GM19025 (cell line): ENCODE data around the gene TNFSF8.

Experiments
- ATAC-seq: cut with Tn5 transposase; IDR thresholded peaks from one replicate; pipeline ENCODE4 v1.9.1; 2021; ENCODE audit warnings: mild to moderate bottlenecking, low read depth, moderate library complexity; ENCODE audit not compliant: unreplicated experiment

TNFSF8 gene, protein sequence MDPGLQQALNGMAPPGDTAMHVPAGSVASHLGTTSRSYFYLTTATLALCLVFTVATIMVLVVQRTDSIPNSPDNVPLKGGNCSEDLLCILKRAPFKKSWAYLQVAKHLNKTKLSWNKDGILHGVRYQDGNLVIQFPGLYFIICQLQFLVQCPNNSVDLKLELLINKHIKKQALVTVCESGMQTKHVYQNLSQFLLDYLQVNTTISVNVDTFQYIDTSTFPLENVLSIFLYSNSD

DNA sequence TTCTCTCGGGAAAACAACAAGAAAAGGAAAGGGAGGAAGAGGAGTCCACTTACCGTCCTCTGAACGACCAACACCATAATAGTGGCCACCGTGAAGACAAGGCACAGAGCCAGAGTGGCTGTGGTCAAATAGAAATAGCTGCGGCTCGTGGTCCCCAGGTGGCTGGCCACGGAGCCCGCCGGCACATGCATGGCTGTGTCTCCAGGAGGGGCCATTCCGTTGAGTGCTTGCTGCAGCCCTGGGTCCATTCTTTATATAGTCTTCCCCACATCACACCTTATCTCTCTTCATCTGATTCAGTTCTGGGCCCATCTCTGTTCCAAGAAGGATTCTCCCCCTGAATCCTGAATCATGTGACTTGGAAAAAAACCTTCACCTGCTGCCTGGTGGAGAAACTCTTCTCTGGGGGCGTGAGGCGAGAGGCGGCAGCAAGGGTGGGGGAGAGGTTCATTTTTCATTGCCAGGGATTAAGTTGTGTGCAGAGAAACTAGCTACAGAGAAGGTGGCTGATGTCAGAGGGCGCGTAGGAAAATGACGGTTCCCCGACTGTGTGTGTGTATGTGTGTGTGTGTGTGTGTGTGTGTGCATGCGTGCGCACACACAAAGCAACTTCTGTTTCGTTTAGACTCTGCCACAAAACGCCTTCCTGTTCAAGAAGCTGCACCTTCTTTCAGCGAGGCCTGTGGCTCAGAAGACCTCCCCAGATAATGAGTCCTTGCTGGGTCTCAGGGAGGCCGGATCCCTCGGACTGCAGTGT lies at the start of gene TNFSF8:
Gene TNFSF8, minus strand, starts transcription at position 536 of the 757 bp plus-strand sequence. Its CDS starts 288 bp downstream, at position 248.
- ATAC-seq: no peak

DNA sequence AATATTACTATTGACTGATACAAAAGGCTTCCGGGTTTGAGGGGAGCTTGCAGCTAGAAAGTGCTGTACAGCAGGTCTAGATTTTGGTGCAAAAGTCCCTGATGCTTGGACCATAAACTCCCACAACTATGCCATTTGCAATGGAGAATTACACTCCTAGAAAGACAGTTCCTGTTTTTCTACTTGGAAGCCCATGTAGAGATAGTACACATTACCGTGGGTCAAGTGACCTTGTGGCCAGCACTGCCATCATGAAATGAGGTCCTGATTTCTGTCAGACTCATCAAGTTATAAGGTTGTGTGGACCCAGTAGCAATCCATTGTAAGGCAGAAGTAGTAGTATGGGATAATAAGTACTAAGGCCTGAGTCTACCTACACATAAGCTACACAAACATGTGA lies 42.8 kb upstream of the TNFSF8 start:
- no peak for ATAC-seq

DNA sequence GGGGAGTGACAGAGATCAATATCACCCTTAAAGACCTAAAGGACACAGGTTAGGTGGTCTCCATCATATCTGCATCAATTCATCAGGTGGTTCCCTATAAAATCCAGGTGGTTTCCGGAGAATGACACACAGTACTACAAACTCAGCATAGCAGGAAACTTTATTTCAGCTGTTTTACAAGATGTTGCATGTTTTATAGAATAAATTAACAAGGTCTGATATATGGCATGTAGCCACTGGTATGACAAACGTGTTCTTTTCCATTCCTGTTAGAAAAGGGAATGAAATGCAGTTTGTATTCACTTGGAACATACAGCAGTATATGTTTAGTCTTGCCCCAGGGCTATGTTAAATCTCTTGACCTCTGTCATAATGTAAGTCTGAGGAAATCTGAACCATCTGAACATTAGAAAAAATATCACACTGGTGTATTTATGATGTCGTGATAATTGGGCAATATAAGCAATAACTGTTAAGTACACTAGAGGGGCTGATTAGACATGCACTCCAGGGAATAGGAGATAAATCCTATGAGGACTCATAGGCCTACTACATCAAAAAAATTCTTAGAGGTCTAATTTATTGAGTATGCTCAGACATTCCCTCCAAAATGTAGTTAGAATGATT lies 42.2 kb upstream of the TNFSF8 start:
- ATAC-seq: no peak

DNA sequence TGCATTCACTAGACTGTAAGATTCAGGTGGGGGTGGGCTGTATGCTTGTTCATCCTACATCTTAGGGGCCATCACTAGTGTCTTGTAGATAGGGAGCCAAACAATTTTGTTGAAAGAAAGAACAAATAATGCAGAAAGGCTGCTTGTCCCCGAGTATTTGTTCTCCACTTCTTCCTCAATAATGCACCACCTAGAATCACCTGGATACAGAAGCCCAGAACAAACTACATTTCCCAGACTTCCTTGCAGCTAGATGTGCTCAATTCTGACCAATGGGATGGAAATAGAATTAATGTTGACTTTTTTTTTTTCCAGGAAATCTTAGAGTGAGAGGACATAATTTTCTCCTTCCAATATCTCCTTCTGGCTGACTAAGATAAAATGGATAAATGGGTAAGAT lies 38.9 kb upstream of the TNFSF8 start:
- ATAC-seq: no peak

DNA sequence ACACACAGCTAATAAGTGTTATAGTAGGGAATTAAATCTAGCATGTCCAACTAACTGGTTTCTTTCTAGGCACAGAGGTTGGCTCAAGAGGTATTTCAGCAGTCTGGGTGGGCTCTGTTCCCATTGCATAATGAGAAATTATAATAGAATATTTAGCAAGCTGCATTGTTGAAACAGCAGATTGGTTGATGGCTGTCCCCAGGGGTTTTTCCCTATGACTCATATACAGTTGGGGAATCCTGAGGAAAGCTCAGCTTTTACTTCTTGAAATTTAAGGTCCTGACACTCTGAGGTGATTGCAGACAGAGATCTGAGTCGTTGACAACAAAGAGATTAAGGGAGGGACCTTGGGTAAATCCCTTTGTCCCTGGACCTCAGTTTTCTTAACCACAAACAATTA lies 38.3 kb upstream of the TNFSF8 start:
- ATAC-seq: no peak

DNA sequence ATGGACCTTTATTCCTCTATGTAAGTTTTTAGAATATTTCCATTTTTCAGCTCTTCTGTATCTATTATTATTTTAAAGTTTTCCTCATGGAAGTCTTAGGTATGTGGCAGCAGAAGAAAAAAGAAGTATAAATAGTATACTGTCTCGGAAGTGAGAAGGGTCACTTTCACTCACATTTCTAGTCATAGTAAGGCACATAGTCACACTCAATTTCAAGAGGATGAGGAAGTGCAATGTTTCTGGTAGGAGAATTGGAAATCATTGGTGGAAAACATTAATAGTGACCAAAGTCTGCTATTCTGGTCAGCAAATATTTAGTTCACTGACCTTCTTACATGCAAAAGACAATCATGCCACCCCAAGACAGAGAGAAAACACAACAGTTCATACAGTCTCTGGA lies 35.2 kb upstream of the TNFSF8 start:
- ATAC-seq: no peak

DNA sequence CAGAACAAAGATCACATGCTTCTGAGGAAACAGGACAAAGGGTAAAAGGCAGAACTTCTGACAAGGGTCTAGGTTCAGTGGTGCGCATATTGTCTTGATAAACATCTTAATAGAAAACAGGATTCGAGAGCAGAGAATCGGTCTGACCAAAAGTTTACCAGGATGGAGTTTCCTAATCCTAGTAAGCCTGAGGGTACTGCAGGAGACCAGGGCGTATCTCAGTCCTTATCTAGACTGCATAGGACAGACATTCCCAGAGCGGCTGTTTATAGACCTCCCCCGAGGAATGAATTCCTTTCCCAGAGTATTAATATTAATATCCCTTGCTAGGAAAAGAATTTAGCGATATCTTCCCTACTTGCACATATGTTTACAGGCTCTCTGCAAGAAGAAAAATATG lies 32.4 kb upstream of the TNFSF8 start:
- ATAC-seq: no peak

DNA sequence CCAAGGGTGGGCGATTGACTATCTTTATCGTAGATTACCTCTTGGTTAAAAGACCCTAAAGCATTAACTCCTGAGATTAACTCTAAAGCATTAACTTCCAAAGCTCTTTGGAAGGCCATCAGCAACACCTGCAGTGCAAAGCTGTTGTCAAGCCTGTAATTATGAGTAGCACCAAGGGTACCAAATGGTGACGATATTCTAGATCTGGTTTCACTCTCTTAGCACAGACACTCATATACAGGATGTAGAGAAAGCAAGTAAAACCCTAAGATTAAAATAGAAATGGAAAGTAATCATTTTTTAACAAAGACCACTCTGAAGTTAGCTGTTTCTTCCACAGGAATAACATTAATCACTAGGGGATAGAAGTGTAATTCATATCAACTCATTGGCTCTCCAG lies 29.9 kb upstream of the TNFSF8 start:
- ATAC-seq: no peak

DNA sequence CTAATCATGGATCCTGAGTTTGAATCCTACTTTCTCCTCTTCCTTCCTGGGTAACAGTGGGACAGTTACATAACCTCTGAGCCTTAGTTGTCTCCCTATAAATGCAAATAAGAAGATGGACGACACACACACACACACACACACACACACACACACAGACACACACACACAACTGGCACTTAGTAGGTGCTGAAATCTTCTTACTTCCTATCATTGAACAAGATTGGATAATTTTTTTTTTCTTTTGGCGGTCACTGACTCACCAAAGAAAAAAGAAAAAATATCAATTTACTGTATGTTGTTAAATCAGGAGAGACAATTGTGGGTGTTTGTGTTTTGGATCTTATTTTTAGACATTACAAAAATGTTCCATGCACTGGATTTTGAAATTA lies 28.4 kb upstream of the TNFSF8 start:
- no peak for ATAC-seq

DNA sequence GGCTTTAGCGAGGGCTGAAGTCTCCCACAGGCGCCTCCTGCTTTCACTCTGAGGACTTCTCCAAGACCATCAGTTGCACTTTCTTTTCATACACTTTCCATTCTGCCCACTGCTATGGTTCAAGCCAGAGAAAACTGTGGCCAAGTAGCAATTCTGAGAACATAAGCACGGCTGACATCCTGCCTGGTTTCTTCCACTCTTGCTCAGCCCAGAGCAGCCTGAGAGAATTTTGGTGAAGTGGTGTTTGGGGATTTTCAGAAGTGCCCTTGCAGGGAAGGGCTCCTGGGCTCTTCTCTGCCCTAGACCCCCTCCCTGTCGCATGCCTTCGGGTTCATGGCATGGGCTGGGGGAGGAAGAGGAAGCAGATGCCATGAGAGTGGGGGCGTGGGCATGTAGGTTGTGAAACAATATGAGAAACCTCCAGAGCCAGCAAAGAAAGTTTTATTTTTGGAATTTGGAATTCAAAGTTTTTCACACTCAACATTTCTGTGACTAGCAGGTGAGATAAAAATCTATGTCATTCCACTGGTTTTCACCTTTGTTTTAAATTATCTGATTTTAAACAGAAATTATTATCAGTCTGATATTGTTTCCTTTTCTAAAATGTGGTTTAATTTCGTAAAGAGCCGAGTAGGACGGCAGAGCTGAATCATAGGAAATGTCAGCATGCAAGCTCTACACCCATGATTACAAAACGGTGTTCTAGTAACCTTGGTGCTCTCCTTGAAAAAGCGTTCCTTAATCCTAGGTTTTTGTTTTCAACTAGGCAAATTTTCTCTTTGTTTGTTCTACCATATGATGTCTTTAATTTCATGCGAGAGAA lies 27.8 kb upstream of the TNFSF8 start:
- no peak for ATAC-seq

DNA sequence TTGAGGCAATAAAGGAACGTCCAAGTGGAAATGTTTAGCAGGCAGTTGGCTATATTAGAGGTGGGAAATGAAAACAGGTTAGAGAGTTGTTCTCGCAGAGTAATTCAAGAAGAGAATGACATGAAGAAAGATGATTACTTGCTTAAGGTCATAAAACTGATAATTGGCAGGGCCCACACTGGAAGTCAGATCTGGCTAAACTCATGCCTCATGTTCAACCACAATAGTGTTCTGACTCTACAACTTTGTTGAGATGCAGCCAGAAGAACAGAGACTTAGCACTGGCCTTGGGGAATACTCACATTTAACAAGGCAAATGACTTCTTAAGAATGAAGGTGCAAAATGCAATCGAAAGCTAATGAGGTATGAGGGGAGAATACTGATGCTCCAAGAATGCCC lies 27.2 kb upstream of the TNFSF8 start:
- no peak for ATAC-seq

DNA sequence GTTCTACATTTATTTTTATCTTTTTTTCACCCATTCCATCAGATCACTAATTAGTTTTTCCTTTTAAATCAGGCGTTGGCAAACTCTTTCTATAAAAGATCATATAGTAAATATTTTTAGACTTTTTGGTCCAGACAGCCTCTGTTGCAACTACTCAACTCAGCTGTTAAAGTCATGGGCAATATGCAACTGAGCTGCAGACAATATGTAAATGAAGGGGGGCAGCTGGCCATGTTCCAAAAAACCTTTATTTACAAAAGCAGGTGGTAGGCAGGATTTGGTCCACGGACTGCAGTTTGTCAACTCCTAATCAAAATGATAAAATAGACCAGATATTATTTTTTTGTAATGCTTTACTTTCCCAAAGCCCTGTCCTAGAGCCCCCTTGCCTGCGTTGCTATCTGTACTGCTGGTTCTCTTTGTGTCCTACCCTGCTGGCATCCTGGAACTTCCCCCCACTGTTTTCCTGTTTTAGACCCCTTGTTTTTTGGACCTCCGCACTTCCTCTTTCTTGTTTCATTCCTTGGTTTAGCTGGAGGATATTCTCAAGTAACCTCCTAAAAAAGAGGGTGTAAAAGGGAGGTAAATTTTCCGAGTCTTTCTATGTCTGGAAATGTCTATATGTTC lies 24.7 kb upstream of the TNFSF8 start:
- ATAC-seq: no peak

DNA sequence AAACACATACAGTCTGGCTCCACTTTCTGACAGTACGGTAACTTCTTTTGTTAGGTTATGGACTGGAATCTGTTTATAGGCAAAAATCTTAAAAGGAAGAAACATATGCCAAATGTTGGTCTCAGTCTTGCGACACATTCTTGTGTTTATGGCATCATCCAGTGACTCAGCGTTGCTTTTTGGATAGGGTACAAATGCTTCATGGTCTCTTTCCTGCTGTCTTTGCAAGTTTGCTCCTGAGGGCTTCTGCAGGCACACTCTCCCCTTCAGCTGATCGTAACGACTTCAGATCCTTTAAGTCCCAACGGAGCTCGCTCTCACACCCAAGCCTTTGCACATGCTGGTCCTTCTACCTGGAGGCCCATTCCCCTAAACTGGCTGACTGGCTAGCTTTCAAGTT lies 23.6 kb upstream of the TNFSF8 start:
- no peak for ATAC-seq

DNA sequence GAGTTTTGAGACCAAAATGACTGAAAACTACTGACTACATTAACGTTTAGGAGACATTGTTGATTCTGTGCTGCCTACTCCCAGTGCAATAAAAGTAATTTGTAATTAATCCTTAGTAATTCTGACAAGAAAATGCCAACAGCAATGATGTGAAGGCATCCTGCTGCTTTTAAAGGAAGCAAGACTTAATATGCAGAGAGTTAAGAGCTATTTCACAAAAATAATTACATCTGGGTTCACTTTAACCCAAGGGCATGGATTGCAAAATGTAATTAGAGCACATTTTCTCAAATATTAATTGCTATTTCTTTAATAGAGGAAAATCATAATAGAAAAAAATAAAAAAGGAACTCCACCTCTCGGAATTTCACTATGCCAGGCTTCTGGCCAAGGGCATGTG lies 22.7 kb upstream of the TNFSF8 start:
- no peak for ATAC-seq

DNA sequence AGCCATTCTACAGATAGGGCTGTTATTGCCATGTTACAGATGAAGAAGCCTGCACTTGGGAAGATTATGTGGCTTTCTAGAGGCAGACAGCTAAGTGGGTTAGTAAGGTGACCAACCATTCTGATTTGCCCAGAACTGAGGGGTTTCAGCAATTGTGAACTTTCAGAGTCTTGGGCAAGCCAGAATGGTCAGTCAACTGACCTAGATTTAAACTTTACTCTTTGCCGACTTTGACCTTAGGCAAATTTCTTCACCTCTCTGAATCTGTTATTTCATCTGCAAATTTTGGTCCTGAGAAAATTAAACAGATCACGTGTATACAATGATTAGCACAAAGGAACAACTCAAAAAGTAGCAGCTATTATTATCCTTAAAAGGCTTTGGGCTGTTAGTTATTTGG lies 20.4 kb upstream of the TNFSF8 start:
- no peak for ATAC-seq

DNA sequence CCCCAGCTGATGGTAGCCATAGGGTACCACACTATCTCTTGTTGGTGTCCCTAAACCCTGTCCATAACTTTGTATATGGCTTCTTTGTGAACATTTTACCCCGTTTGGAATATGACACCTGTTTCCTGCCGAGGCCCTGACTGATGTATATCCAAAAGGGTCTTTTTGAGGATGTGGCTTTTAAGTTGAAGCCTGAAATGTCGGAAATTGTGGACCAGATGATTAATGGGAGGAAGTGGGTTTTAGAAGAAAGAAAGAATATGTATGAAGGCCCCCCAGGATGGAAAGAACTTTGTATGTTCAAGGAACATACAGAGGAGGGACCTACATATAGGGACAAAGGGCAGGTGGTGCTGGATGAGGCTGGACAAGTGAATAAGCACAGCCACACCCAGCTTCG lies 16.7 kb upstream of the TNFSF8 start:
- ATAC-seq: no peak

DNA sequence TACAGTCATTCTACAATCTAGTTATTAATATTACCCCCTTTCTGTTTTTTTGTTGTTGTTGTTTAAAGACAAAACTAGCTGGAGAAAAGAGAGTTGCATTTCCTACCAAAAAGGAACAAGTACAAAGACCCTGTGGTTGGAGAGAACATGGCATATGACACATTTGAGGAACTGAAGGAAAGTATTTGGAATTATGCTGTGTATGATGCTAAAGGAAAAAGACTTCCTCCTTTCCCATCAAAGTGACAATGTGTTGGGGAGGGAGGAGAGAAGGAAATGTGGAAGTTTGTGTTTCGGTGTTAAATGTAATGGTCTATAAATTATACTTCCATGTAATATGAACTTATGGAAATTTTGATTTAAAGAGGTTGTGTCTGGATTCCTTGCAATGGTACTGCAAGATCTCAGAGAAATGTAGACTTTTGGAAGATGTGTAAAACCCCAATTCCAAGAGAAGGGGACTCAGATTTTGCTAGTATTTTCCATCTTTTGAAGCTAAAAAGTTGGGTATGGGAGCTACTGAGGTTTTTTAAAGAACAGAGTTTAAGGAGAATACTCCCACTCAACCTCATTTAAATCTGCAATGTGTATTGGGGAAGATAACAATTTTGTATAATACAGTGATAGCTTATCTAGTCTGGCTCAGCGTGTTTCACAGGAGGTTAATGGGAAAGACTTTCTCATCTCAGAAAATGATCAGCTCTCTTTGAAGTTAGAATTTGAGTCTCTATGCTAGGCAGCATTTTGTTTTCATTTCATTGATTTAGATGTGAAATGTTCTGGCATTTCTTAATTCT lies 15.4 kb upstream of the TNFSF8 start:
- no peak for ATAC-seq

DNA sequence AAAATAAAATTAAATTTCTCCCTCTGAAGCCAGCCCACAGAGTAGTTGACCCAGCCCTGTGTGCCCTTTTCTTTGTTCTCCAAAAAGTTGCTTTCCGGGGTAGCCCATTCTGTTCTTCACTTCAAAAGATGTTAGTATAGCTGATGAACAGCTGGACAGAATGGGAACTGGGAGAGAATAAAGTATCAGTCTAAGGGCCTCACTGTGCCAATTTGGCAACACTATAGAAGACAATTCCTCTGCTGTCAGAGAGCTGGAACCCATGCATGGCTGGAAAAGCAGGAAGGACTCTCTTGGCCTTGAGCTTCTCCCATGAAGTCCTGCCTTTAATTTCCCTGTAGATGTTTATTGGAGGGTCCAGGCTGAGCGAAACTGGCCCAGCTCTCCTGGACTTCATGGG lies 11.0 kb upstream of the TNFSF8 start:
- ATAC-seq: no peak

DNA sequence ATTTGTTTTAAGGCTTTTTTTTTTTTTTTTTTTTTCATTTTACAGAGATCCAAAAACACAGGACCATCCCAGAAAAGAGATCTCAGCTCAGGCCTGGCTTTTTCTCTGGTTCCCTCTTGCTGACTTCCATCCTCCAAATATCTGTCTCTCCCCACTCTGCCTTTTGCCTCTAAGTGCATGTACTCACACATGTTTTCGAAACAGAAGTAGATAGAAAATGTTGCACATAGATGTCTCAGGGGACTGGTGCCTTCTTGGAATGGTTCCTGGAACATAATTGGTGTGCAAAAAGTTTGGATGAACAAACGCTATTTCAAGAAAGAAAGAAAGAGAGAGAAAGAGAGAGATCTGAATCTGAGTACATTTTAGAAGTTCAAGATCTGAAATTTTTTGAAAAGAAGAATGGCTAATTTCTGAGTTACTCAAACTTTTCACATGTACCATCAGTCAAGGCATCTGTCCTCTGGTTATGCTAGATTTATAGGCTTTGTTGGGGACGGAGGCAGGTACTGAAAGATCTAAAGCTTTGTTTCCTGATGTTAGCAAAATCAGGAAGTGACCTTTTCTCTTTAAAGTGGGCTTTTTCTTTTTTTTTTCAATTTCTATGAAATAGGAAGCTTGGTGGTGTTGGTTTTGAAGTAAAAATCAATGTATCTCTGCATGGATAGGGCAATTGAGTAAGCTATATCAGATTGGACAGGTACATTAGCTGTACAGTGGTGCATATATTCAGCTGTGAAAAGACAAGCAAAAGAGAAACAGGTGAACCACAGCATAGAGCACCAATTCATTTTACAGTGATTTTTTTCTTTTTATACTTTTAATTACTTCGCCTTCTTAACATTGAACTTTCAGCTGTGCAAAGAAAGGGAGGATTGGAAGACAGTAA lies 8.5 kb upstream of the TNFSF8 start:
- no peak for ATAC-seq
